ENCODE results near the gene ASAP2. TPM values are rescaled to one million over a fixed set of nuclear protein-coding genes. Genes with fewer than 3 reads are reported as not detected.
A peak's percentile ranks its signal among the peaks of the same experiment; 100 is the strongest.

Gene ASAP2
- total RNA-seq, 1 donor from 2014 or later: 68.6 TPM

DNA sequence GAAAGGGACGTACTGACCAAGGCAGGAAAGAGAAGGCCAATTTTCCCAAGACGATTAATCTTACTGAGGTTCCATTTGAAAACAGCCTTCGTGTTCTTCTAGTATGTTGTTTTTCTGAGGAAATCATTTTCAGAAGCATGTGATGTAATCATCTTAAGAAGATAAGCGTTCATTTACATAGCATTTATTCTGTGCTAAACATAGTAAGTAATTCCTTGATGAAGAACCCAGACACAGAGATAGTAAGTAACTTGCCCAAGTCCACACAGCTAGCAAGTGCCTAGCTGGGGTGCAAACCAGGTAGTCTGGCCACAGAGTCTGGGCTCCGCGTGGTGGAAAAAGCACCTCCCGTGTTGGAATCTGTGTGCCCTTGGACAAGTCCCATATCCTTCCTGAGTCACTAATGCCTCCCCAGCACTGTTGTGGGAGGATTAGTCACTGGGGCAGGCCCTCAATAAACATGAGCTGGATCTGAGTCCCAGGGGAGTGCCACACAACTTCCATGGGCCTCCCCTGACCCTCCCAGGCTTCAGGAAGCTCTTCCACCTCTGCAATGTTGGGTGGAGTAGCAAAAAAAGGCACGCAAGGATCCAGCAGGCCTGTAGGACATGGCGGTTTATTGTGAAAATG, 26.9 kb upstream of the ASAP2 start:
- peak; percentile 85 for DNase-seq (ENCODE audit: low read depth)

DNA sequence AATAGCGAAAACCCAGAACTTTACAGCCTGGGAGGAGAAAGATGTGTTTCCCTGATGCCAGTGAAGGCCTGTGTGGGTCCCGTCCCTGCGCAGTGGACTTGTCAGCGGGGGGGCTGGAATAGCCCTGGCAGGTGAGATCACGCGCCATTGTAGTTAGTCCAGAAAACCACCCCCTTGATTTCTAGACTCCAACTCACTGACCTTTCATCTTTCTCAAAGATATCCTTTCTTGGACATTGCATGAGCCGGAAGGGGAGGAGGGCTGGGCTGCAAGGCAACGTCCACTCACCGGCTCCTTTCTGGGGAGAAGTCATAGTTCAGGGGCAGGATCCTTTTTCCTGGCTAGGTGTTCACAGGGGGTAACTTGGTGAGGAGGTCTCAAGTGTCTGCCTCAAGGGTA, 22.3 kb upstream of the ASAP2 start:
- DNase-seq (ENCODE audit: low read depth): no peak

DNA sequence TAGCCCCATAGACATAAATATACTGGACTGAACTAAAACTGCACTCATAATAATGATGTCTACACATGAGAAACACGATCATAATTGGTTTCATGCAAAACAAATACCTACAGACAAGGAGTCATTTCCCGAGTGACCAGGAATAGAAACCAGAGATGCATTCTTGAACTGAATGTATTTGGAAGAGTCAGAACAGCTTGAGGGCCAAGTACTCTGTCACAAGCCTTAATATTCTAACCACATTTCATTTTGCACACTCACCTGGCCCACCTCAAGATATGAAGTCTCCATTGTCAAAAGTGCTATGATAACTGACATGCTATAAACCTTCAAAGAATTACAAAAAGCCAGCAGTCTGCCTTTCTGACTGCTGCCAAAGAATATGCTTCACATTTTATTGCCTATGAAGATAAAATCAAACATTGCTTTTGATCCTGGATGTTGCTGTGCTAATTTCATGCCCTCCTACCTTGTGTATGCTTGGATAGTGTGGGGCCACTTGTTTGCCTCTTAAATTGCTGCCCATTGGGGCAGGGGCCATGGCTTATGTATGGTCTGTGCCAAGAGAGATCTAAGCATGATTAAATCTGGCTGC, 18.9 kb upstream of the ASAP2 start:
- no peak for DNase-seq (ENCODE audit: low read depth)

- no peak for DNase-seq (ENCODE audit: low read depth)
These were observed 17.8 kb upstream of the ASAP2 start for GRCh38 chr2:9188823-9189222.

DNA sequence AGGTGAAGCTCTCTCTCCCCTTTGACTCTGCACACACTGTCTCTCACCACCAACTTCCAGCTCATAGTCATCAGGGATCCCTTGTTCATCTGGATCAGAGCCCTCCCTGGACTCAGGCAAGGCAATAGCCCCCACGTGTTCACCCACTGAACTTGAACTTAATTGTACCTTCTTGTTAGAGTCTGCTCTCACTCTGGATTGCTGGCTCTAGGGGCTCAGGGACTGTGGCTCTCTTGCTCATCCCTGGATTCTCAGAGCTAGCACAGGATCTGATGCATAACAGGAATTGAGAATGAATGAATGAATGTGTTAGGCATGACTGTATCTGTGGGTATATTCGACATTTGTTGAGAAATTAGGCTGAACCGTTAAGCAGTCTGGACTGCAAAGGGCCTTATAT, 16.7 kb upstream of the ASAP2 start:
- no peak for DNase-seq (ENCODE audit: low read depth)

- peak; percentile 78 for DNase-seq (ENCODE audit: low read depth)
These were observed 15.6 kb upstream of the ASAP2 start for GRCh38 chr2:9191041-9191481.

DNA sequence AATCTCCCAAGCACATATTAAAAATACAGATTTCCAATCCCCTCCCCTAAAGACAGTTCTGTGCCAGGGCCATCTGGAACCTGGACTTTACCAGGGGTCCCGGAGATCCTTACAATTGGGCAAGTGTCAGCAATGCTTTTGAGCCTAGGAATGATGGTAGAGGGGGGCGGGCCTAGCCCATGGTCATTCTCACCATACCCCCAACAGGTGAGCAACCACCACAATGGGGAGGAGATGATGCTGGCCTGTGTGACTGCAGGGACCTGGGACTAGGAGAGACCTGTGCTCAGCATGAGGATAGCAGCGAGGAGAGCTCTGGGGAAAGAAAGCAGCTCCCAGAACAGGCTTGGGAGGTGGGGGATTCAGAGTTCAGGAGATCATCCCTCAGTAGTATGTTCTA, 13.9 kb upstream of the ASAP2 start:
- no peak for DNase-seq (ENCODE audit: low read depth)

- DNase-seq (ENCODE audit: low read depth): no peak
These were observed 12.3 kb upstream of the ASAP2 start for GRCh38 chr2:9194352-9194751.

- DNase-seq (ENCODE audit: low read depth): no peak
These were observed 10.0 kb upstream of the ASAP2 start for GRCh38 chr2:9196637-9197036.

DNA sequence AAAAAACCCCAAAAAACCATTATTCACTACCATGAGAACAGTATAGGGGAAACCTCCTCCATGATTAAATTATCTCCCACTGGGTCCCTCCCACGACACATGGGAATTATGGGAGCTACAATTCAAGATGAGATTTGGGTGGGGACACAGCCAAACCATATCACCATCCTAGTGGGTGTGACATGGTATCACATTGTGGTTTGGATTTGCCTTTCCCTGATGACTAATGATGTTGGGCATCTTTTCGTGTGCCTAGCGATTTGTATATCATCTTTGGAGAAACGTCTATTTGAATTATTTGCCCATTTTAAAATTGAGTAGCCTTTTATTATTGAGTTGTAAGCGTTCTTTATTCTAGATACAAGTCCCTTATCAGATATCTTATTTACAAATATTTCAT, 8.7 kb upstream of the ASAP2 start:
- no peak for DNase-seq (ENCODE audit: low read depth)

DNA sequence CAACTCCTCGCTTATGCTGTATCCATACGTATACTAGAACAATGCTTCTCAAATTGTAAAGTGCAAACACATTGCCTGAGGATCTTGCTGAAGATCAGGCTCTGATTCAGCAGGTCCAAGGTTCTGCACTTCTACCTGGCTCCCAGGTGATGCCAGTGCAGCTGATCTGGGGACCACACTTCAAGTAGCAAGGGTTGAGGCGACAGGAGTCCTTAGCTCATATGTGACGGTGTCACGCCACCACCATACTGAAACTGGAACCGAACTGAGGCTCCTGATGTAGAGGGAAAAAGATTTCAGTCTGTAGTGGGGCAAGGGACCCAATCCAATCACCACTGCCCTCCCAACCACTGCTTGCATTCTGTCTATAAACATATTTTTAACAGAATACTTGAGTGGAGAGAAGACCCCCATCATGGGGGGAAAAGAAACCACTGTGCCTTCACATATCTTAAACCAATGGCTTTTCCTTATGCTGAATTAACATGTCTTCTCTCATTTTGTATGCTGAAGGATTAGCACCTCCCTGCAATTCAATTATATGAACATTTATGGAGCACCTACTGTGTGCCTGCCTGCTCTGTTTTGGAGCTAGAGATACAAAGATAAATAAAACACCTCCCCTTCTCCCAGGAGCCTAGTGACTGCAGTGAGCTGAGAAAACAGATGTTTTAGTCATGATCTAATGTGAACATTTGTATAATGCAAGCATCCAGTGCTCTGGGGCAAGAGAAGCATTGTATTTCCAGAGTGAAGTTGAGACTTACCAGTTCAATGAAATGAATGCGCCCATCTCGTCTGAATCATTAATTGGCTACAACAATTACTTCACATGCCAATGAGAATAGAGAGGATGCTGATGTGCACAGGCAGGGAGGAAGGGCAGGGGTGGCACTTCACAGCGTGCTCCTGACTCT, 6.6 kb upstream of the ASAP2 start:
- no peak for DNase-seq (ENCODE audit: low read depth)

GRCh38 chr2:9200633-9201015, 6.0 kb upstream of the ASAP2 start:
- DNase-seq (ENCODE audit: low read depth): no peak

GRCh38 chr2:9201185-9201891, 5.3 kb upstream of the ASAP2 start:
- DNase-seq (ENCODE audit: low read depth): peak; percentile 79

DNA sequence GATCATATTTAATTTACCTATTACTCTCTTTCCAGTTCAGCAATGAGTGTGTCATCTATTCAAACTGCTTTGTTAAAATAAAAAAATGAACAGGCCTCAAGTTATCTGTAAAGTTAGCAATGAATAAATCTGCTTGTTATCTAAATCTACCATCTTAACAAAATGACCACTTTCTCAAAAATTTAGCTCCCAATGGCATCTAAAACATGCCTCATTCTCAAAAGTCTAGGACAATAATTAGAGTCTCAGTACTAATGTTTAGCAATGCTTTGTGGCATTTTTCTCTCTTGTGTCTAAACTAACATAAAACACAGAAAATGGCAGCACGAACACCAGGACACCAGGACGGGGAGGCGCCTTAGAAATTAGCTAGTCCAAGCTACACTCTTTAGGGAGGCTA, 3.6 kb upstream of the ASAP2 start:
- no peak for DNase-seq (ENCODE audit: low read depth)

DNA sequence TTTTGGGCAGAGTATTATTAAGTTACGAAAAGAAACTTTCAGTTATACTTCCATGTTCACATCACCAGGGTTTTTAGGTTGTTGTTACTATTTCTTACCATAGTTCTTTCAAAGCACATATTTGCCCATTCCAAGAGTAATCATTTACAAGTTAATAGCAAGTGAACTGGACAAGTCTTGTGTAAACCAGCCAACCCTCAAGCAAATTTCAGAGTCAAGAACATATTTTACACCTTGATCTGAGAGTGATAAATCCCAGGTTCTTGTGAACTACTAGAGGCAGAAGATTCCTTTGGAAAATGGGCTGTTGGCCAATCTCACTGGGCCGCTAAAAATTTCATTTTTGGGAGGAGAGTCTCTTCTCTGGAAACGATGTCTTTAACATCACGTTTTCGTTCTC, 2.7 kb upstream of the ASAP2 start:
- DNase-seq (ENCODE audit: low read depth): peak; percentile 89

GRCh38 chr2:9204939-9205338, 1.7 kb upstream of the ASAP2 start:
- DNase-seq (ENCODE audit: low read depth): no peak

DNA sequence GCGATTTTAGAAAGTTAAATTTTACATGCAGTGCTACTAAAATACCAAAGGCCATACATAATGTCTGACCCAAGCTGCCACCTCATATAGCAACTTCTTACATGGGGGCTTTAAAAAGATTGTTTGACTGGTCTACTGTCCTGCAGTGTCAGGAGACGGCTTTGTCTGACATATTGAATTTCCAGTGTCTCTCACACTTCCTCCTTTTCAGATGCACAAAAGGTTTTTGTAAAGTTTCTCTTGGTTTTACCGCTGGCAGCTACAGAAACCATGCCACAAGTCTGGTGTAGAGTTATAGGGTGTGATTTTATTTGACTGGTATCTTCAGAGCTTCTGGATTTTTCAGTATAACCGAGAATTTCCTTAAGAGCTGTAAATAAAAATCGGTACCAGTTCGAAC, 1.1 kb upstream of the ASAP2 start:
- DNase-seq (ENCODE audit: low read depth): no peak

- no peak for DNase-seq (ENCODE audit: low read depth)
These were observed 504 bp downstream of the ASAP2 start for GRCh38 chr2:9206991-9207640.

DNA sequence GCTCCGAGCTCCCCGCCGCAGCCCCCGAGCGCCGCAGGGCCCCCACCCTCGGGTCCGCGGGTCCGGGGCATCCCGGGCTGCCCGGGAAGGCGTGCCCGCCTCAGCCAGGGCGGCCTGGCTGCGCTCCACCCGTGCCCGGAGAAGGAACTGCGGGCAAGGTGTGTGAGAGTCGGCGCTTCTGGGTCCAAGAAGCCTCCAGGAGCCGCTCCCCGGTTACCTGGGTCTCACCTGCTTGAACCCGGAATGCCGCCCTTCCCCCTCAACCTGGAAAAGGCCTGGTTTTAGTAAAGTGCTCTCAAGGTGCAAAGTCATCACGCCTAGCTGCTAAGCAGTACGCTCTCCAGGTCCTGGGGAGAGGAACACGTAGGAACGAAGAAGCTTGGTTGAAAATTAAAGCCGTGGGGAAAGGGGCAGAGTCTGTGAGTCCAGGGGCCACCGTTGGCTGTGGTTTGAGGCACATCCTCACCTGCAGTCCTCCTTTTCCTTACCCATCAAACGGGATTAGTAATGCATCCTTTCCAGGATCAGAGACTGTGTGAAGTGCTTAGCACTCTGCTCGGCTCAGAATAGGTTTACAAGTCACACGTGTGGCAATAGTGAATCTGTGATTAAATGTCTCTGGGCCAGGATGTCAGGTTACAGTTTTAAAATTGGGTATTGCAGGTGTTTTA, 1.2 kb downstream of the ASAP2 start:
- no peak for DNase-seq (ENCODE audit: low read depth)

DNA sequence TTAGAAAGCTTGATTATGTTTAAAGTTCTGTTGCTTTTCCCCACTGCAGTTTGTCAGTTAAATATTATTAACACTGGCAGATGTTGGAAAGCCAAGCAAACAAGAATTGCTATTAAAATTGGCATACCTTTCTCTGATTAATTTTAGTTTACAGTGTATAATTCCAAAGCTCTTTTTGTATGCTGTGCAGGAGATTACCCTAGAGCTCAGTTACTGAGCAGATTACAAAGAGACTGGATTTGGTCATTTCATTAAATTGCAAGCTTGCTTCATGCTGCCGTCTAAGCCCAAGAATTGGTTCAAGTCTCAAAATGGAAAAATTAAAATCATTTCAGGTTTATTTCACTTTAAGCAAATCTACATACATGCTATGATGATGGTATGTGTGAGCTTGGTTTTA, 2.3 kb downstream of the ASAP2 start:
- no peak for DNase-seq (ENCODE audit: low read depth)

DNA sequence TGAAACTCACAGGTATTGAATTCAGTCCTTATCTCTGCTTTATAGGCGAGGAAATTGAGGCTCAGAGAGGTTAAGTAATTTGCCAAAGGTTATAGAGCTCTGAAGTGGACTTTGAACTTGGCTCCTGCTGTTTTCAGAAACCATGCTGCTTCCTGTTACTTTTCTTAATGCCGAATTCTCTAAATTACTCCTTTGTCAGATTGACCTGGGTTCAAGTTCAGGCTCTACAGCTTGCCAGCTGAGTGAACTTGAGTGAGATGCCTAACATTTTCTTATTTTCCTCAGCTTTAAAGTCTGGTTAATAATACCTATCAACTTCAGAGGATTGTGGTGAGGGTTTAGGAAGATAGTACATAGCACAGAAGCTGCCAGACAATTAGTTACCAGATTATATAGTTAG, 3.4 kb downstream of the ASAP2 start:
- DNase-seq (ENCODE audit: low read depth): peak; percentile 79
